A549 (cell line): Measurements from ENCODE around the gene ESYT1. TPM values are rescaled to one million over a fixed set of nuclear protein-coding genes. Genes with fewer than 3 reads are reported as not detected.

Experiments used
- ATAC-seq, 2 experiments: fragments of 200-7000 bp in 1 of 2; fragments of >200 bp in 1 of 2; cut with Nextera tagmentation in 1 of 2; cut with Tn5 transposase in 1 of 2; 3 replicates each; pipeline versions ENCODE4 v1.8.0 to v1.9.1; 2018 to 2020; ENCODE audit warnings: mild to moderate bottlenecking in 1 of 2, moderate library complexity in 1 of 2
- CTCF ChIA-PET: fragments of 300-600 bp; sonication (Branson Sonifier 250); formaldehyde crosslinking; extraction: SDS; loops from one replicate; lab custom pipeline; 2021; ENCODE audit warnings: antibody characterized with exemption, inconsistent platforms; lab: Yijun Ruan, JAX
- POLR2A ChIA-PET: fragments of 350-600 bp; formaldehyde crosslinking; extraction: SDS; loops from one replicate; lab custom pipeline; 2021; ENCODE audit warnings: antibody characterized with exemption, inconsistent platforms; lab: Yijun Ruan, JAX
- DNase-seq, 2 experiments: peaks; one replicate each; pipeline versions ENCODE4 v3.0.0 to v3.0.0-alpha.2; 2011 to 2016; ENCODE audit warnings: low read depth in 1 of 2, low spot score in 1 of 2
- FAIRE-seq: peaks from 2 replicates; lab custom pipeline; 2011; peaks lifted over from hg19 to GRCh38; lab: Jason Lieb, UNC
- H3K27ac ChIP-seq, 2 experiments: fragments of >200 bp; sonication (Bioruptor Twin); formaldehyde crosslinking; 3 replicates each; pipeline ENCODE4 v1.5.1; 2016 to 2017
- H3K4me1 ChIP-seq: fragments of >200 bp; sonication (Bioruptor Twin); formaldehyde crosslinking; 3 replicates; pipeline ENCODE4 v1.6.1; 2016
- H3K4me2 ChIP-seq: fragments of >200 bp; sonication (Bioruptor Twin); formaldehyde crosslinking; 3 replicates; pipeline ENCODE4 v1.6.1; 2016
- H3K4me3 ChIP-seq: fragments of >200 bp; sonication (Bioruptor Twin); formaldehyde crosslinking; 3 replicates; pipeline ENCODE4 v1.5.1; 2016
- H3K9me3 ChIP-seq: fragments of >200 bp; sonication (Bioruptor Twin); formaldehyde crosslinking; 3 replicates; pipeline ENCODE4 v1.6.1; 2016
- EHMT2 ChIP-seq: fragments of 200-600 bp; sonication (generic); IDR thresholded peaks from 2 replicates; pipeline ENCODE4 v1.6.1; 2016; ENCODE audit warnings: antibody characterized with exemption, low read depth, mild to moderate bottlenecking, moderate library complexity
- ELK1 ChIP-seq: fragments of 150-350 bp; IDR thresholded peaks from 2 replicates; pipeline ENCODE4 v1.6.1; 2014; ENCODE audit warnings: low read depth, mild to moderate bottlenecking, low read length
- FOSB ChIP-seq: fragments of 250-450 bp; sonication (Bioruptor Pico); IDR thresholded peaks from 2 replicates; pipeline ENCODE4 v1.5.0; 2020; ENCODE audit warnings: mild to moderate bottlenecking, moderate library complexity
- GATA3 ChIP-seq: IDR thresholded peaks from 2 replicates; pipeline ENCODE4 v1.6.1; 2012; ENCODE audit warnings: borderline replicate concordance
- HES2 ChIP-seq: fragments of >200 bp; sonication (Bioruptor Twin); formaldehyde crosslinking; IDR thresholded peaks from 2 replicates; pipeline ENCODE4 v1.6.1; 2016
- JUN ChIP-seq, 2 experiments: fragments of >200 bp; sonication (Bioruptor Twin); formaldehyde crosslinking; IDR thresholded peaks; 2 replicates in 1 of 2; 3 replicates in 1 of 2; pipeline ENCODE4 v1.6.1; 2016 to 2017
- MAFK ChIP-seq: fragments of 450-650 bp; IDR thresholded peaks from 2 replicates; pipeline ENCODE4 v1.6.1; 2014; ENCODE audit not compliant: partially characterized antibody
- MAX ChIP-seq: IDR thresholded peaks from 2 replicates; pipeline ENCODE4 v1.6.1; 2012
- POLR2A ChIP-seq: IDR thresholded peaks from 2 replicates; pipeline ENCODE4 v1.6.1; 2012; ENCODE audit warnings: mild to moderate bottlenecking, low read length
- REST ChIP-seq: fragments of 200-600 bp; sonication (generic); IDR thresholded peaks from 2 replicates; pipeline ENCODE4 v1.6.1; 2016; ENCODE audit warnings: antibody characterized with exemption, mild to moderate bottlenecking, moderate library complexity
- RFX5 ChIP-seq: fragments of 450-650 bp; IDR thresholded peaks from 2 replicates; pipeline ENCODE4 v1.7.1; 2014; ENCODE audit warnings: antibody characterized with exemption, mild to moderate bottlenecking, moderate library complexity
- SMC3 ChIP-seq: fragments of >200 bp; sonication (Bioruptor Twin); formaldehyde crosslinking; IDR thresholded peaks from 3 replicates; pipeline ENCODE4 v1.6.1; 2018; ENCODE audit warnings: inconsistent platforms
- ZFP36 ChIP-seq: fragments of 450-650 bp; IDR thresholded peaks from 2 replicates; pipeline ENCODE4 v1.6.1; 2014; ENCODE audit warnings: borderline replicate concordance; ENCODE audit not compliant: partially characterized antibody
- WGBS: methylation state at CpG from one replicate; pipeline ENCODE4 v1.1.6; 2017; ENCODE audit errors: missing lambda C conversion rate; 5-methylcytosine and 5-hydroxymethylcytosine counted together
- polyA plus RNA-seq, 4 experiments: library from polyadenylated mRNA; depleted of rRNA in 3 of 4; stranded (reverse); fragments of >200 nt; fragmentation: RNase III in 1 of 4; extraction: RNeasy Plus Mini Kit Qiagen cat#74134 plus additional on column Dnase treatment in 1 of 4; gene quantifications; 2 replicates in 3 of 4; 3 replicates in 1 of 4; pipeline ENCODE4 v1.2.3, GENCODE V29; 2011 to 2017

ESYT1 gene
- polyA plus RNA-seq, 2 of the 4 experiments (the other 2 are of a cell fraction) = 54.2 to 72.4 TPM

GRCh38 chr12:56146492-56147460 is 18.7 kb downstream of the ESYT1 start:
- WGBS = 84% methylated on average over 13 of the region's 13 CpGs
- 0 out of 6 replicates have a peak, but pooled peaks of 1 of the 2 experiments have one; percentile 11 for ATAC-seq
- ChIA-PET POLR2A (no interaction called here), CTCF (interaction anchor here (1.2 to 5.3 kb wide), 2 partner anchors 10 to 28 kb away, joined by 3 to 27 read pairs; partner anchors contain the start of gene ZC3H10)
- TF ChIP-seq MAFK (peak; percentile 54), RFX5 (no peak)
- DNase-seq = no peak
- no peak for FAIRE-seq
- Histone ChIP-seq H3K4me2 (no peak overlapping the region), H3K4me3 (no peak overlapping the region), H3K4me1 (peaks cover 5% of the 10 kb centered on the region; the same call in 2 of the 3 replicates), H3K9me3 (no peaks in the 10 kb centered on the region), H3K27ac (no peak overlapping the region)

GRCh38 chr12:56150563-56150962 is 22.5 kb downstream of the ESYT1 start:
- WGBS = 63% methylated on average over 3 of the region's 3 CpGs

GRCh38 chr12:56151672-56152131 is 23.6 kb downstream of the ESYT1 start:
- FAIRE-seq = no peak
- peak overlapping the region; percentile 53 for H3K4me3 ChIP-seq
- peak; percentile 87 to 90 for ATAC-seq
- TF ChIP-seq ELK1 = no peak
- no peak for TF ChIP-seq ZFP36
- TF ChIP-seq RFX5 = no peak
- TF ChIP-seq HES2 = no peak
- no peak for TF ChIP-seq REST
- TF ChIP-seq POLR2A = 0 out of 2 replicates have a peak, but pooled peaks have one; percentile 19
- peak; percentile 43; the same call in 1 of the 2 replicates for TF ChIP-seq MAX
- no peak for TF ChIP-seq GATA3
- no peak for TF ChIP-seq EHMT2
- 0 out of 2 replicates have a peak, but pooled peaks have one; percentile 27 for TF ChIP-seq FOSB (CRISPR knock-in tag)
- TF ChIP-seq, all 56 proteins: peak for 3
- H3K4me2 ChIP-seq = peak overlapping the region; percentile 82
- H3K27ac ChIP-seq = peak overlapping the region; percentile 92 to 93
- H3K9me3 ChIP-seq = no peaks in the 10 kb centered on the region
- ChIA-PET CTCF (interaction anchor here (0.7 to 5.3 kb wide), 9 partner anchors 9 to 38 kb away, joined by 3 to 27 read pairs (median 5); partner anchors contain the start of genes ESYT1, SMARCC2 and ZC3H10), POLR2A (interaction anchor here (0.8 to 1.4 kb wide), 7 partner anchors 10 to 178 kb away, joined by 3 to 19 read pairs (median 4); partner anchors contain the start of genes ESYT1, PA2G4, RAB5B and SMARCC2)
- DNase-seq = peak; percentile 80 to 94
- peaks cover 13% of the 10 kb centered on the region; the same call in 2 of the 3 replicates for H3K4me1 ChIP-seq
- WGBS = 3% methylated on average over 11 of the region's 12 CpGs

More at GRCh38 chr12:56150563-56150962, 22.5 kb downstream of the ESYT1 start:
- FAIRE-seq (no peak), ATAC-seq (no peak)
- CTCF ChIA-PET = interaction anchor here (0.6 to 5.3 kb wide), 5 partner anchors 11 to 950 kb away, joined by 3 to 27 read pairs (median 5); partner anchors contain the start of gene ZC3H10
- TF ChIP-seq SMC3 = no peak
- TF ChIP-seq ELK1 = no peak
- TF ChIP-seq JUN (IDR thresholded peaks at IDR 0.05) = no peak
- TF ChIP-seq, all 56 proteins: peak for 0
- no peaks in the 10 kb centered on the region for H3K9me3 ChIP-seq
- H3K27ac ChIP-seq = no peak overlapping the region
- peaks cover 13% of the 10 kb centered on the region; the same call in 2 of the 3 replicates for H3K4me1 ChIP-seq
- POLR2A ChIA-PET = no interaction called here
- H3K4me3 ChIP-seq = no peak overlapping the region
- no peak for DNase-seq
- H3K4me2 ChIP-seq = no peak overlapping the region
